DOHH2 (cell line): ENCODE data around the gene TSC22D1.

Source experiments
- H3F3A ChIP-seq: fragments of 200-600 bp; sonication (generic), shearing (Covaris generic); 2 replicates; pipeline ENCODE4 v1.6.0; 2016; ENCODE audit warnings: antibody characterized with exemption, mild to moderate bottlenecking; ENCODE audit not compliant: control insufficient read depth, insufficient read depth
- H3K27ac ChIP-seq: fragments of 200-600 bp; sonication (generic); 2 replicates; pipeline ENCODE4 v1.5.1; 2014; ENCODE audit warnings: low read depth, mild to moderate bottlenecking, low read length, moderate library complexity
- H3K27me3 ChIP-seq: fragments of 200-600 bp; sonication (generic); 2 replicates; pipeline ENCODE4 v1.6.1; 2014; ENCODE audit warnings: mild to moderate bottlenecking, low read length, mixed read lengths; ENCODE audit not compliant: control insufficient read depth
- H3K36me3 ChIP-seq: fragments of 200-600 bp; sonication (generic); 2 replicates; pipeline ENCODE4 v1.6.1; 2014; ENCODE audit warnings: mild to moderate bottlenecking, low read length, moderate library complexity, mixed read lengths; ENCODE audit not compliant: control insufficient read depth
- H3K4me1 ChIP-seq: fragments of 200-600 bp; sonication (generic); 2 replicates; pipeline ENCODE4 v1.6.1; 2014; ENCODE audit warnings: mild to moderate bottlenecking, low read length, mixed read lengths; ENCODE audit not compliant: control insufficient read depth
- H3K4me2 ChIP-seq: fragments of 200-600 bp; sonication (generic); 2 replicates; pipeline ENCODE4 v1.6.0; 2014; ENCODE audit warnings: mild to moderate bottlenecking, low read length, moderate library complexity
- H3K4me3 ChIP-seq: fragments of 200-600 bp; sonication (generic); 2 replicates; pipeline ENCODE4 v1.5.1; 2014; ENCODE audit warnings: mild to moderate bottlenecking, low read length, mixed read lengths
- H3K79me2 ChIP-seq: fragments of 200-600 bp; sonication (generic); 2 replicates; pipeline ENCODE4 v1.6.1; 2014; ENCODE audit warnings: mild to moderate bottlenecking, low read length, mixed read lengths; ENCODE audit not compliant: control insufficient read depth
- H3K9me2 ChIP-seq: fragments of 200-600 bp; sonication (generic); replicated peaks from 2 replicates; pipeline ENCODE4 v1.6.1; 2014; ENCODE audit warnings: mild to moderate bottlenecking, low read length, mixed read lengths; ENCODE audit not compliant: control insufficient read depth
- H3K9me3 ChIP-seq: fragments of 200-600 bp; sonication (generic); 2 replicates; pipeline ENCODE4 v1.6.1; 2014; ENCODE audit warnings: antibody characterized with exemption, low read length, mixed read lengths; ENCODE audit not compliant: control insufficient read depth, insufficient read depth
- H4K20me1 ChIP-seq: fragments of 200-600 bp; sonication (generic); 2 replicates; pipeline ENCODE4 v1.6.0; 2014; ENCODE audit warnings: low read depth, mild to moderate bottlenecking, antibody characterized with exemption, low read length, moderate library complexity; ENCODE audit not compliant: control insufficient read depth, insufficient read depth
- CTCF ChIP-seq: fragments of 200-600 bp; sonication (generic); IDR thresholded peaks from one replicate; pipeline ENCODE4 v1.5.1; 2014; ENCODE audit warnings: antibody characterized with exemption, mild to moderate bottlenecking, low read depth, low read length; ENCODE audit not compliant: poor library complexity, severe bottlenecking
- EZH2phosphoT487 ChIP-seq: fragments of 200-600 bp; sonication (generic); IDR thresholded peaks from 2 replicates; pipeline ENCODE4 v1.6.1; 2017; ENCODE audit warnings: borderline replicate concordance, mild to moderate bottlenecking, antibody characterized with exemption, low read length, moderate library complexity, mixed read lengths

TSC22D1 gene

DNA sequence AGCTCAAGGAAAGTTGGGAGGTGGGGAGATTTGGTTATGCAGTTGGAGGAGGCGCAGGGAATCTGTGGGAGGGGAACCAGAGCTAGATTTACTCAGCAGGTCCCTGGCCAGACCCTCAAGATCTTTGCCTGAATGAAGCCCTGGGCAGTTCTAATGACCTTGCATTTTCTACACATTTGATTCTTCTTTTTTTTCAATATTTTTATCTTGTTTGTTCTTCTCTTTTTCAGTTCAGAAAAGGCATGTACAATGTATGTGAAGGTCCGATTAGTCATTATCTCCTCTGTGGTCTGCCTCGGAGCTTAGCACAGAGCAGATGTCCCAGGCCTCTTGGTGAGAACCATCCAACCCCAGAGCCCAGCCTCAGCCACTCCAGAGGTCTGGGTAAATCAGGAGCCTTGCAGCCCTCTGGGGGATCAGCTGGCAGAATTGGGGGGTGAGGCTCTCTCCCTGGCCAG is 178.3 kb downstream of the TSC22D1 start:
- Histone ChIP-seq H3K27me3 (no peaks in the 10 kb centered on the region), H3F3A (no peaks in the 10 kb centered on the region), H3K9me3 (no peaks in the 10 kb centered on the region), H3K9me2 (no peaks in the 10 kb centered on the region), H4K20me1 (no peaks in the 10 kb centered on the region), H3K4me1 (peaks cover 9% of the 10 kb centered on the region), H3K79me2 (no peaks in the 10 kb centered on the region), H3K36me3 (no peaks in the 10 kb centered on the region), H3K27ac (no peak overlapping the region), H3K4me2 (no peak overlapping the region), H3K4me3 (no peak overlapping the region)
- TF ChIP-seq EZH2phosphoT487, result no peak
- TF ChIP-seq CTCF, result no peak

- no peak overlapping the region for H3K27ac ChIP-seq
Measured at GRCh38 chr13:44396701-44397580, 179.2 kb downstream of the TSC22D1 start.

GRCh38 chr13:44395976-44396694 is 180.0 kb downstream of the TSC22D1 start:
- H3K27ac ChIP-seq, result no peak overlapping the region
- H3K4me3 ChIP-seq, result no peak overlapping the region
- no peaks in the 10 kb centered on the region for H3K27me3 ChIP-seq
- no peaks in the 10 kb centered on the region for H3K79me2 ChIP-seq
- no peaks in the 10 kb centered on the region for H3K9me2 ChIP-seq
- H3K36me3 ChIP-seq, result no peaks in the 10 kb centered on the region
- H3K4me2 ChIP-seq, result no peak overlapping the region
- H3K9me3 ChIP-seq, result no peaks in the 10 kb centered on the region
- peaks cover 5% of the 10 kb centered on the region for H3K4me1 ChIP-seq
- no peaks in the 10 kb centered on the region for H4K20me1 ChIP-seq
- TF ChIP-seq EZH2phosphoT487 (no peak), CTCF (no peak)
- no peaks in the 10 kb centered on the region for H3F3A ChIP-seq

More at GRCh38 chr13:44396701-44397580, 179.2 kb downstream of the TSC22D1 start:
- Histone ChIP-seq H3K9me3 (no peaks in the 10 kb centered on the region), H3K79me2 (no peaks in the 10 kb centered on the region), H3K4me3 (no peak overlapping the region), H3K27me3 (no peaks in the 10 kb centered on the region), H3F3A (no peaks in the 10 kb centered on the region), H3K4me2 (no peak overlapping the region), H3K36me3 (no peaks in the 10 kb centered on the region), H4K20me1 (no peaks in the 10 kb centered on the region), H3K4me1 (peaks cover 5% of the 10 kb centered on the region), H3K9me2 (no peaks in the 10 kb centered on the region)
- TF ChIP-seq CTCF (no peak), EZH2phosphoT487 (no peak)
